ENCODE measurements around the gene CLMN. TPM values are rescaled to one million over a fixed set of nuclear protein-coding genes. Genes with fewer than 3 reads are reported as not detected.

CLMN gene
- total and polyA plus RNA-seq, 2 donors (not counting 3 experiments of a cell fraction or from before 2014, with no cell fraction given): 0.72 to 9.6 TPM

- Histone ChIP-seq H3K27me3 (ENCODE audit: control insufficient read depth in 2 of 2, insufficient read depth in 2 of 2, low read length in 2 of 2) (no peaks in the 10 kb centered on the region), H3K27ac (ENCODE audit: insufficient read depth, low read depth, low read length) (no peak overlapping the region), H3K9me3 (replicated peaks; ENCODE audit: control insufficient read depth, insufficient read depth, low read length) (no peaks in the 10 kb centered on the region), H3K9ac (replicated peaks; ENCODE audit: extremely low read depth, insufficient read depth, low read length) (no peak overlapping the region), H4K20me1 (replicated peaks; ENCODE audit: control insufficient read depth, extremely low read depth, insufficient read depth, low read length) (peaks cover 19% of the 10 kb centered on the region), H3K79me2 (ENCODE audit: control insufficient read depth, insufficient read depth, low read length) (peaks cover 79% of the 10 kb centered on the region), H3K4me3 (replicated peaks in 1 of 3; ENCODE audit: insufficient read depth in 1 of 3, low read depth in 1 of 3, low read length in 3 of 3) (no peak overlapping the region), H3K36me3 (ENCODE audit: control insufficient read depth in 2 of 2, extremely low read depth in 1 of 2, insufficient read depth in 2 of 2, low read length in 2 of 2) (no peaks in the 10 kb centered on the region), H2AFZ (ENCODE audit: low read depth, low read length) (no peak overlapping the region), H3K9me1 (replicated peaks; ENCODE audit: control insufficient read depth, extremely low read depth, insufficient read depth, low read length) (no peaks in the 10 kb centered on the region), H3K4me1 (ENCODE audit: control insufficient read depth, extremely low read depth, insufficient read depth, low read length) (peaks cover 18% of the 10 kb centered on the region), H3K4me2 (ENCODE audit: insufficient read depth, low read length) (no peak overlapping the region)
- ChIA-PET POLR2A (no interaction called here), CTCF (interaction anchor here (1.1 kb wide), 1 partner anchor 208 kb away, joined by 3 read pairs; no protein-coding TSS in a partner anchor)
- FAIRE-seq (no peak), DNase-seq (ENCODE audit: low read depth, low spot score) (no peak)
- BruUV-seq (replicated peaks): no TSS peak
- TF ChIP-seq CTCF (IDR thresholded peaks at IDR 0.05; ENCODE audit: extremely low read depth in 1 of 2, insufficient read depth in 1 of 2, low read depth in 1 of 2, low read length in 2 of 2) (no peak), POLR2AphosphoS5 (IDR thresholded peaks at IDR 0.05; ENCODE audit: insufficient read depth, low read depth, low read length) (no peak), FOS (IDR thresholded peaks at IDR 0.05; ENCODE audit: borderline replicate concordance, insufficient read depth, low read length) (no peak), POLR2A (IDR thresholded peaks at IDR 0.05; ENCODE audit: low read depth, low read length) (no peak), JUN (IDR thresholded peaks at IDR 0.05; ENCODE audit: borderline replicate concordance, insufficient read depth, insufficient read length, low read depth) (no peak), EZH2 (IDR thresholded peaks at IDR 0.05; ENCODE audit: borderline replicate concordance, low read depth, low read length, severe bottlenecking) (no peak), GATA2 (IDR thresholded peaks at IDR 0.05; ENCODE audit: insufficient read depth, insufficient read length, low read depth, low read length) (no peak), MYC (IDR thresholded peaks at IDR 0.05; ENCODE audit: low read depth, low read length) (no peak), MAX (IDR thresholded peaks at IDR 0.05; ENCODE audit: insufficient read depth, insufficient read length) (no peak)
- dilution Hi-C loops (cut with MboI; ENCODE audit: extremely low pct_ligation_motif_present, low sequenced_read_pairs) (no loop called here), intact Hi-C loops (cut with micrococcal nuclease) (loop anchor here (10.0 kb wide), 1 partner anchor 361 kb away; the partner anchor contains the start of gene SYNE3)
Observed at GRCh38 chr14:95153866-95154265, 165.8 kb downstream of the CLMN start.
